ENCODE data around the gene SLC16A13. TPM values are rescaled to one million over a fixed set of nuclear protein-coding genes. Genes with fewer than 3 reads are reported as not detected.
A peak's percentile ranks its signal among the peaks of the same experiment; 100 is the strongest.

SLC16A13 gene
- total and polyA plus RNA-seq, 10 of the 15 experiments (the other 5 are each of a cell fraction or from before 2014, with no cell fraction given): 0.34 to 12.1 (median 3.3) TPM

DNA sequence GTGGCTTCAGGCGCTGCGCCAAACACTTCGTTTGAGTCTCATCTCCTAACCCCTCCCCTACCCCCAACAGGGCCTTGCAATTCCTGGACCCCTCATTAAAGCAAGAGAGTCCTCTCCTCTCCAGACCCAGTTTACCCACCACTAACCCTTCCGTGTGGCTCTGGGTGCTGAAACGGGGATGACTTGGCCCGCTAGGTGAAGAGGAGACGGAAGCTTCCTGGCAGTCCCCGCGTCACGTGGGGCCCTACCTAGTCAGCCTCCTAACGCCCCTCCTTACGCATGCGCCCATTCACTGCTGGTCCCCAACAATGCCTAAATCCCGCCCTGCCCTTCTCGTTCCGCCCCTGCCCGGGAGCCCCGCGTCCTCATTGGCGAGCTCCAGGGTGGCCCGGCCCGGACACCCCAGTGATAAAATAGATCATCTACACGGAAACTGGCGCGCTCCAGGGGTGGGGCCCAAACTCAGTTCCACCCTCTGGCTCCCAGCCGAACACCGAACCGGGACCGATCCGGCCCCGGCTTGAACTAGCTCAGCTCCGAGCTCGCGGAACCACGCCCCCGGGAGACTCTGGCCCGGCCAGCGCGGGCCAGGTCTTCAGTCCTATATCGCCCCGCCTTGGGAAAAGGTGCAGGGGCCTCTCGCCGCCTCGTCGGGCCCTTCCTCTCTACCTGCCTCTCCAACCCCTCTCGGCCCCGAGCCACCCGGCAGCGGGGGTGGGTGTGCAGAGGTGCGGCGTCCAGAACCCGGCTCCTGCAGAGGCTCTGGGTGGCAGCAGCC, at the start of gene SLC16A13 (continued):
- TF ChIP-seq BMI1 (IDR thresholded peaks at IDR 0.05; ENCODE audit: borderline replicate concordance) (no peak), TCF3 (IDR thresholded peaks at IDR 0.05; ENCODE audit: borderline replicate concordance, insufficient read depth, low read depth, low read length) (no peak), TCF12 (IDR thresholded peaks at IDR 0.05; ENCODE audit: low read depth, low read length) (0 out of 2 replicates have a peak, but pooled peaks have one; percentile 10), BRCA1 (IDR thresholded peaks at IDR 0.05; ENCODE audit: low read depth, low read length) (no peak), IRF5 (IDR thresholded peaks at IDR 0.05; ENCODE audit: borderline replicate concordance) (no peak), RELA (IDR thresholded peaks at IDR 0.05; ENCODE audit: borderline replicate concordance, partially characterized antibody) (peak; percentile 88), NBN (IDR thresholded peaks at IDR 0.05) (peak; percentile 85; the same call in 1 of the 2 replicates), WRNIP1 (IDR thresholded peaks at IDR 0.05; ENCODE audit: borderline replicate concordance, low read depth, low read length) (no peak; the same call in 1 of the 2 replicates), NR2F1 (conservative IDR thresholded peaks at IDR 0.05) (no peak), ZBED1 (IDR thresholded peaks at IDR 0.05; ENCODE audit: borderline replicate concordance) (0 out of 2 replicates have a peak, but pooled peaks have one; percentile 43), POLR2AphosphoS5 (IDR thresholded peaks at IDR 0.05; ENCODE audit: low read length) (peak; percentile 97), FOS (IDR thresholded peaks at IDR 0.05; ENCODE audit: borderline replicate concordance, extremely low read depth, insufficient read length) (no peak), BACH1 (IDR thresholded peaks at IDR 0.05; ENCODE audit: borderline replicate concordance) (0 out of 2 replicates have a peak, but pooled peaks have one; percentile 37), SP1 (IDR thresholded peaks at IDR 0.05; ENCODE audit: low read depth, low read length) (peak; percentile 49)
- TF ChIP-seq, protein P1, sequence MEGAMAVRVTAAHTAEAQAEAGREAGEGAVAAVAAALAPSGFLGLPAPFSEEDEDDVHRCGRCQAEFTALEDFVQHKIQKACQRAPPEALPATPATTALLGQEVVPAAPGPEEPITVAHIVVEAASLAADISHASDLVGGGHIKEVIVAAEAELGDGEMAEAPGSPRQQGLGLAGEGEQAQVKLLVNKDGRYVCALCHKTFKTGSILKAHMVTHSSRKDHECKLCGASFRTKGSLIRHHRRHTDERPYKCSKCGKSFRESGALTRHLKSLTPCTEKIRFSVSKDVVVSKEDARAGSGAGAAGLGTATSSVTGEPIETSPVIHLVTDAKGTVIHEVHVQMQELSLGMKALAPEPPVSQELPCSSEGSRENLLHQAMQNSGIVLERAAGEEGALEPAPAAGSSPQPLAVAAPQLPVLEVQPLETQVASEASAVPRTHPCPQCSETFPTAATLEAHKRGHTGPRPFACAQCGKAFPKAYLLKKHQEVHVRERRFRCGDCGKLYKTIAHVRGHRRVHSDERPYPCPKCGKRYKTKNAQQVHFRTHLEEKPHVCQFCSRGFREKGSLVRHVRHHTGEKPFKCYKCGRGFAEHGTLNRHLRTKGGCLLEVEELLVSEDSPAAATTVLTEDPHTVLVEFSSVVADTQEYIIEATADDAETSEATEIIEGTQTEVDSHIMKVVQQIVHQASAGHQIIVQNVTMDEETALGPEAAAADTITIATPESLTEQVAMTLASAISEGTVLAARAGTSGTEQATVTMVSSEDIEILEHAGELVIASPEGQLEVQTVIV (IDR thresholded peaks at IDR 0.05; ENCODE audit: borderline replicate concordance, partially characterized antibody): peak; percentile 34
- TF ChIP-seq, protein P2, sequence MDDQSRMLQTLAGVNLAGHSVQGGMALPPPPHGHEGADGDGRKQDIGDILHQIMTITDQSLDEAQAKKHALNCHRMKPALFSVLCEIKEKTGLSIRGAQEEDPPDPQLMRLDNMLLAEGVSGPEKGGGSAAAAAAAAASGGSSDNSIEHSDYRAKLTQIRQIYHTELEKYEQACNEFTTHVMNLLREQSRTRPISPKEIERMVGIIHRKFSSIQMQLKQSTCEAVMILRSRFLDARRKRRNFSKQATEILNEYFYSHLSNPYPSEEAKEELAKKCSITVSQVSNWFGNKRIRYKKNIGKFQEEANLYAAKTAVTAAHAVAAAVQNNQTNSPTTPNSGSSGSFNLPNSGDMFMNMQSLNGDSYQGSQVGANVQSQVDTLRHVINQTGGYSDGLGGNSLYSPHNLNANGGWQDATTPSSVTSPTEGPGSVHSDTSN (IDR thresholded peaks at IDR 0.05; ENCODE audit: insufficient replicate concordance, low read depth, low read length): no peak
- TF ChIP-seq, protein P3, sequence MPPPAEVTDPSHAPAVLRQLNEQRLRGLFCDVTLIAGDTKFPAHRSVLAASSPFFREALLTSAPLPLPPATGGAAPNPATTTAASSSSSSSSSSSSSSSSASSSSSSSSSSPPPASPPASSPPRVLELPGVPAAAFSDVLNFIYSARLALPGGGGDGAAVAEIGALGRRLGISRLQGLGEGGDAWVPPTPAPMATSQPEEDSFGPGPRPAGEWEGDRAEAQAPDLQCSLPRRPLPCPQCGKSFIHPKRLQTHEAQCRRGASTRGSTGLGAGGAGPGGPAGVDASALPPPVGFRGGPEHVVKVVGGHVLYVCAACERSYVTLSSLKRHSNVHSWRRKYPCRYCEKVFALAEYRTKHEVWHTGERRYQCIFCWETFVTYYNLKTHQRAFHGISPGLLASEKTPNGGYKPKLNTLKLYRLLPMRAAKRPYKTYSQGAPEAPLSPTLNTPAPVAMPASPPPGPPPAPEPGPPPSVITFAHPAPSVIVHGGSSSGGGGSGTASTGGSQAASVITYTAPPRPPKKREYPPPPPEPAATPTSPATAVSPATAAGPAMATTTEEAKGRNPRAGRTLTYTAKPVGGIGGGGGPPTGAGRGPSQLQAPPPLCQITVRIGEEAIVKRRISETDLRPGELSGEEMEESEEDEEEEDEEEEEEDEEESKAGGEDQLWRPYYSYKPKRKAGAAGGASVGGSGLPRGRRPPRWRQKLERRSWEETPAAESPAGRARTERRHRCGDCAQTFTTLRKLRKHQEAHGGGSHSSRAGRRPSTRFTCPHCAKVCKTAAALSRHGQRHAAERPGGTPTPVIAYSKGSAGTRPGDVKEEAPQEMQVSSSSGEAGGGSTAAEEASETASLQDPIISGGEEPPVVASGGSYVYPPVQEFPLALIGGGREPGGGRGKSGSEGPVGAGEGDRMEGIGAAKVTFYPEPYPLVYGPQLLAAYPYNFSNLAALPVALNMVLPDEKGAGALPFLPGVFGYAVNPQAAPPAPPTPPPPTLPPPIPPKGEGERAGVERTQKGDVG (CRISPR knock-in tag; IDR thresholded peaks at IDR 0.05): no peak
- TF ChIP-seq, protein P4, sequence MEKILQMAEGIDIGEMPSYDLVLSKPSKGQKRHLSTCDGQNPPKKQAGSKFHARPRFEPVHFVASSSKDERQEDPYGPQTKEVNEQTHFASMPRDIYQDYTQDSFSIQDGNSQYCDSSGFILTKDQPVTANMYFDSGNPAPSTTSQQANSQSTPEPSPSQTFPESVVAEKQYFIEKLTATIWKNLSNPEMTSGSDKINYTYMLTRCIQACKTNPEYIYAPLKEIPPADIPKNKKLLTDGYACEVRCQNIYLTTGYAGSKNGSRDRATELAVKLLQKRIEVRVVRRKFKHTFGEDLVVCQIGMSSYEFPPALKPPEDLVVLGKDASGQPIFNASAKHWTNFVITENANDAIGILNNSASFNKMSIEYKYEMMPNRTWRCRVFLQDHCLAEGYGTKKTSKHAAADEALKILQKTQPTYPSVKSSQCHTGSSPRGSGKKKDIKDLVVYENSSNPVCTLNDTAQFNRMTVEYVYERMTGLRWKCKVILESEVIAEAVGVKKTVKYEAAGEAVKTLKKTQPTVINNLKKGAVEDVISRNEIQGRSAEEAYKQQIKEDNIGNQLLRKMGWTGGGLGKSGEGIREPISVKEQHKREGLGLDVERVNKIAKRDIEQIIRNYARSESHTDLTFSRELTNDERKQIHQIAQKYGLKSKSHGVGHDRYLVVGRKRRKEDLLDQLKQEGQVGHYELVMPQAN (conservative IDR thresholded peaks at IDR 0.05): peak; percentile 44; the same call in 1 of the 2 replicates

All from GM12878 (cell line).